Measurements from ENCODE around the gene SNED1.

DNA sequence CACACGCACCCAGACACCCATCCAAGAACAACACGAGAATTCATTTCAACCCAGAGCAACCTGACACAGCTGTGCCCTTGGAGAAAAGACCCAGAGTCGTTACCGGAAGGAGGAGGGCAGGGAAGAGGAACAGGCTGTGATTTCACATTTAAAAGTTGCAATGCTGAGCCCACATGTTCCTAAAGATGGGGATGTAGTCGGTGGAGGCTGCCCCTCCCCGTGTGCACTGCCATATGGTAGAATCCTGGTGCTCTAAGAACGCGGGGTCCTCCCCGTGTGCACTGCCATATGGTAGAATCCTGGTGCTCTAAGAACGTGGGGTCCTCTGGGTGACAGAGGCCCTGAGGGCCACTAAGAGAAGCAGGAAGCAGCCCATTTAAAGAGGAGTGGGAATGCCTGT, 92.8 kb downstream of the SNED1 start:
- TF ChIP-seq CTCF (IDR thresholded peaks at IDR 0.05) = no peak
- no peak for TF ChIP-seq POLR2A (IDR thresholded peaks at IDR 0.05)
- TF ChIP-seq POLR2AphosphoS5 (IDR thresholded peaks at IDR 0.05) = no peak
- TF ChIP-seq EP300 (IDR thresholded peaks at IDR 0.05) = no peak
